ENCODE results near the gene LTBR.
A peak's percentile ranks its signal among the peaks of the same experiment; 100 is the strongest.

Gene LTBR

GRCh38 chr12:6374028-6374785, 9.8 kb upstream of the LTBR start:
- no peak for TF ChIP-seq CTCF (conservative IDR thresholded peaks at IDR 0.05; ENCODE audit: low read depth, low read length)
- no peak overlapping the region for H3K4me3 ChIP-seq (ENCODE audit: low read depth, low read length)
- no peak for DNase-seq (ENCODE audit: low read depth)

GRCh38 chr12:6374786-6375160, 9.2 kb upstream of the LTBR start:
- no peak for TF ChIP-seq CTCF (conservative IDR thresholded peaks at IDR 0.05; ENCODE audit: low read depth, low read length)
- DNase-seq (ENCODE audit: low read depth), result no peak
- H3K4me3 ChIP-seq (ENCODE audit: low read depth, low read length), result no peak overlapping the region

- H3K4me3 ChIP-seq (ENCODE audit: low read depth, low read length), result no peak within 1 kb of the TSS
Measured at GRCh38 chr12:6375269-6376078, 8.5 kb upstream of the LTBR start, which contains the start of gene SCNN1A. TSS of gene SCNN1A (minus strand) at chr12:6375563. CDS start at chr12:6374783, 780 bp downstream.

GRCh38 chr12:6376079-6376869, 7.7 kb upstream of the LTBR start:
- DNase-seq (ENCODE audit: low read depth), result peak; percentile 73
- no peak overlapping the region for H3K4me3 ChIP-seq (ENCODE audit: low read depth, low read length)
- peak; percentile 56 for TF ChIP-seq CTCF (conservative IDR thresholded peaks at IDR 0.05; ENCODE audit: low read depth, low read length)

More at GRCh38 chr12:6375269-6376078, 8.5 kb upstream of the LTBR start, which contains the start of gene SCNN1A:
- no peak for TF ChIP-seq CTCF (conservative IDR thresholded peaks at IDR 0.05; ENCODE audit: low read depth, low read length)
- DNase-seq (ENCODE audit: low read depth), result no peak

- no peak for DNase-seq (ENCODE audit: low read depth)
- H3K4me3 ChIP-seq (ENCODE audit: low read depth, low read length), result no peak overlapping the region
- TF ChIP-seq CTCF (conservative IDR thresholded peaks at IDR 0.05; ENCODE audit: low read depth, low read length), result no peak
Measured at GRCh38 chr12:6376870-6377666, 6.9 kb upstream of the LTBR start.

GRCh38 chr12:6377667-6377994, 6.3 kb upstream of the LTBR start:
- TF ChIP-seq CTCF (conservative IDR thresholded peaks at IDR 0.05; ENCODE audit: low read depth, low read length), result no peak
- no peak overlapping the region for H3K4me3 ChIP-seq (ENCODE audit: low read depth, low read length)
- DNase-seq (ENCODE audit: low read depth), result no peak

Data from choroid plexus epithelial cell (primary cell).